Measurements from ENCODE around the gene PADI3. TPM values are rescaled to one million over a fixed set of nuclear protein-coding genes. Genes with fewer than 3 reads are reported as not detected.

Gene PADI3
- total and polyA plus RNA-seq, 2 of the 4 experiments (the other 2 are of a cell fraction), result not detected

- Histone ChIP-seq H2BK120ac (ENCODE audit: low read depth, low read length) (no peak overlapping the region), H2AK5ac (ENCODE audit: low read depth, low read length) (no peak overlapping the region), H4K20me1 (ENCODE audit: insufficient read depth, low read length) (no peaks in the 10 kb centered on the region), H3K4me1 (ENCODE audit: control insufficient read depth, insufficient read depth, low read length) (no peaks in the 10 kb centered on the region), H3K9me1 (ENCODE audit: insufficient read depth, low read length) (0 out of 2 replicates have a peak, but pooled peaks cover 5% of the 10 kb centered on the region), H3K9me3 (ENCODE audit: control insufficient read depth, insufficient read depth, low read length) (no peaks in the 10 kb centered on the region), H3K56ac (ENCODE audit: extremely low read depth, insufficient read depth, low read length) (no peak overlapping the region), H3K27ac (ENCODE audit: insufficient read depth, low read length) (no peak overlapping the region), H2BK20ac (ENCODE audit: low read depth, low read length) (no peak overlapping the region), H3K27me3 (ENCODE audit: control insufficient read depth, insufficient read depth, low read length) (peaks cover 34% of the 10 kb centered on the region), H2AFZ (replicated peaks; ENCODE audit: low read length, poor library complexity) (peak overlapping the region; percentile 51), H2BK5ac (ENCODE audit: low read depth, low read length, poor library complexity, severe bottlenecking) (no peak overlapping the region), H3K4me2 (ENCODE audit: low read depth, low read length) (no peak overlapping the region), H3K4me3 (ENCODE audit: insufficient read depth, low read depth, low read length) (no peak overlapping the region), H4K91ac (ENCODE audit: insufficient read depth, low read depth, low read length) (no peak overlapping the region), H3K14ac (replicated peaks; ENCODE audit: low read depth, low read length) (no peak overlapping the region), H3K79me1 (ENCODE audit: low read depth in 1 of 2, low read length in 2 of 2) (no peaks in the 10 kb centered on the region), H3K36me3 (ENCODE audit: control insufficient read depth, insufficient read depth, low read length) (no peaks in the 10 kb centered on the region), H3K4ac (ENCODE audit: low read depth, low read length) (no peak overlapping the region), H4K8ac (ENCODE audit: low read depth in 2 of 2, low read length in 2 of 2) (no peak overlapping the region), H3K23ac (ENCODE audit: low read depth, low read length) (no peak overlapping the region; the same call in 1 of the 2 replicates), H3K18ac (ENCODE audit: low read depth, low read length) (no peak overlapping the region), H4K5ac (ENCODE audit: low read depth, low read length) (no peak overlapping the region), H2AK9ac (replicated peaks; ENCODE audit: low read depth, low read length, poor library complexity) (no peak overlapping the region), H2BK15ac (ENCODE audit: low read depth, low read length) (no peak overlapping the region), H3K9ac (ENCODE audit: low read depth, low read length) (no peak overlapping the region)
- no TSS peak for BruUV-seq (replicated peaks)
- in situ Hi-C loops (cut with MboI; ENCODE audit: low sequenced_read_pairs), result no loop called here
- ATAC-seq (ENCODE audit: low read depth) (no peak), DNase-seq (no peak)
- POLR2A ChIA-PET (ENCODE audit: unreplicated experiment), result no interaction called here
- CTCF ChIA-PET, result no interaction called here
- dilution Hi-C loops (cut with HindIII; ENCODE audit: low sequenced_read_pairs, unreplicated experiment), result no loop called here
- WGBS, 2 experiments (ENCODE audit: extremely low coverage in 2 of 2, insufficient read length in 1 of 2), result 71% methylated on average over 1 of the region's 6 CpGs; no CpG with 5 or more reads in 1 of the 2 experiments
- intact Hi-C loops (cut with micrococcal nuclease), result no loop called here
- TF ChIP-seq CEBPB (IDR thresholded peaks at IDR 0.05; ENCODE audit: low read depth, low read length) (no peak), BHLHE40 (IDR thresholded peaks at IDR 0.05; ENCODE audit: low read depth, low read length) (no peak), MAZ (IDR thresholded peaks at IDR 0.05; ENCODE audit: borderline replicate concordance, low read depth, low read length) (no peak), NFE2L2 (IDR thresholded peaks at IDR 0.05; ENCODE audit: low read depth, low read length) (no peak), POLR2A (IDR thresholded peaks at IDR 0.05; ENCODE audit: low read depth, low read length) (no peak), FOS (IDR thresholded peaks at IDR 0.05; ENCODE audit: low read depth, low read length) (no peak), CHD1 (IDR thresholded peaks at IDR 0.05; ENCODE audit: low read depth, low read length) (no peak)
Measured at GRCh38 chr1:17225140-17225539, 23.8 kb upstream of the PADI3 start.
